ENCODE data around the gene LIN37. TPM values are rescaled to one million over a fixed set of nuclear protein-coding genes. Genes with fewer than 3 reads are reported as not detected.
A peak's percentile ranks its signal among the peaks of the same experiment; 100 is the strongest.

Gene LIN37
- total RNA-seq, 1 experiment from 2014 or later: 10.1 TPM

GRCh38 chr19:35719402-35720162 lies 28.8 kb upstream of the LIN37 start:
- no peaks in the 10 kb centered on the region for H3K9me3 ChIP-seq (ENCODE audit: control insufficient read depth in 1 of 2, insufficient read depth in 1 of 2, low read depth in 1 of 2, low read length in 2 of 2)
- H3K4me2 ChIP-seq (ENCODE audit: low read length): peak overlapping the region; percentile 86
- TF ChIP-seq POLR2AphosphoS5 (IDR thresholded peaks at IDR 0.05; ENCODE audit: low read depth, low read length) (no peak), CBX3 (IDR thresholded peaks at IDR 0.05; ENCODE audit: low read depth) (no peak)
- H3K9ac ChIP-seq (ENCODE audit: low read length): no peak overlapping the region
- H2AFZ ChIP-seq (ENCODE audit: low read depth, low read length, poor library complexity, severe bottlenecking): no peak overlapping the region
- ChIA-PET POLR2A (interaction anchor here (1.7 kb wide), 1 partner anchor 29 kb away, joined by 3 read pairs; the partner anchor contains the start of gene LIN37), CTCF (interaction anchor here (1.3 kb wide), 1 partner anchor 211 kb away, joined by 4 read pairs; no protein-coding TSS in a partner anchor), RAD21 (ENCODE audit: low non-redundant PET in 1 of 2, low total read pairs in 2 of 2, uncharacterized antibody in 2 of 2, unreplicated experiment in 2 of 2) (no interaction called here)
- BruUV-seq (replicated peaks): no TSS peak
- H3K79me2 ChIP-seq (ENCODE audit: insufficient read depth, low read length): peaks cover 40% of the 10 kb centered on the region
- intact Hi-C loops (cut with micrococcal nuclease): loop anchor here (10.0 kb wide), 1 partner anchor 365 kb away; the partner anchor contains the start of gene FFAR3
- H3K27me3 ChIP-seq (ENCODE audit: insufficient read depth, low read length): no peaks in the 10 kb centered on the region
- H3K9me2 ChIP-seq (ENCODE audit: insufficient read depth): no peaks in the 10 kb centered on the region
- H3K27ac ChIP-seq (ENCODE audit: low read depth, low read length): peak overlapping the region; percentile 85; the same call in 1 of the 2 replicates
- no peaks in the 10 kb centered on the region for H4K20me1 ChIP-seq (ENCODE audit: insufficient read depth)
- DNase-seq (ENCODE audit: low read depth, low spot score) (no peak), ATAC-seq (no peak)
- H3K4me1 ChIP-seq (ENCODE audit: control insufficient read depth in 1 of 2, insufficient read depth in 2 of 2, low read length in 2 of 2): peaks cover 16 to 31% of the 10 kb centered on the region in 2 experiments
- peaks cover 31 to 35% of the 10 kb centered on the region in 2 experiments; a peak in 3 of 4 replicates for H3K36me3 ChIP-seq (ENCODE audit: control insufficient read depth in 1 of 2, insufficient read depth in 2 of 2, low read length in 2 of 2)
- peak overlapping the region; percentile 86 to 89 for H3K4me3 ChIP-seq (replicated peaks in 1 of 2; ENCODE audit: low read depth in 1 of 2, low read length in 2 of 2)

DNA sequence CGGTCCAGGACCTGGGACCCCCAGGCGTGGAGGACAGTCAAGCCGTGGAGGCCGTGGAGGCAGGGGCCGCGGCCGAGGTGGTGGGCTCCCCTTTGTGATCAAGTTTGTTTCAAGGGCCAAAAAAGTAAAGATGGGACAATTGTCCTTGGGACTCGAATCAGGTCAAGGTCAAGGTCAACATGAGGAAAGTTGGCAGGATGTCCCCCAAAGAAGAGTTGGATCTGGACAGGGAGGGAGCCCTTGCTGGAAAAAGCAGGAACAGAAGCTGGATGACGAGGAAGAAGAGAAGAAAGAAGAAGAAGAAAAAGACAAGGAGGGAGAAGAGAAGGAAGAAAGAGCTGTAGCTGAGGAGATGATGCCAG lies 28.2 kb upstream of the LIN37 start:
- Histone ChIP-seq H3K9me2 (ENCODE audit: insufficient read depth) (no peaks in the 10 kb centered on the region), H2AFZ (ENCODE audit: low read depth, low read length, poor library complexity, severe bottlenecking) (no peak overlapping the region), H3K4me3 (replicated peaks in 1 of 2; ENCODE audit: low read depth in 1 of 2, low read length in 2 of 2) (no peak overlapping the region), H3K9ac (ENCODE audit: low read length) (no peak overlapping the region), H3K36me3 (ENCODE audit: control insufficient read depth in 1 of 2, insufficient read depth in 2 of 2, low read length in 2 of 2) (peaks cover 37 to 39% of the 10 kb centered on the region in 2 experiments; a peak in 3 of 4 replicates), H3K27me3 (ENCODE audit: insufficient read depth, low read length) (no peaks in the 10 kb centered on the region), H3K79me2 (ENCODE audit: insufficient read depth, low read length) (peaks cover 40% of the 10 kb centered on the region), H3K27ac (ENCODE audit: low read depth, low read length) (no peak overlapping the region), H3K4me1 (ENCODE audit: control insufficient read depth in 1 of 2, insufficient read depth in 2 of 2, low read length in 2 of 2) (peaks cover 16 to 28% of the 10 kb centered on the region in 2 experiments), H3K9me3 (ENCODE audit: control insufficient read depth in 1 of 2, insufficient read depth in 1 of 2, low read depth in 1 of 2, low read length in 2 of 2) (no peaks in the 10 kb centered on the region), H4K20me1 (ENCODE audit: insufficient read depth) (no peaks in the 10 kb centered on the region), H3K4me2 (ENCODE audit: low read length) (no peak overlapping the region)
- BruUV-seq (replicated peaks): no TSS peak
- ChIA-PET RAD21 (ENCODE audit: low non-redundant PET in 1 of 2, low total read pairs in 2 of 2, uncharacterized antibody in 2 of 2, unreplicated experiment in 2 of 2) (no interaction called here), CTCF (no interaction called here), POLR2A (interaction anchor here (1.7 kb wide), 1 partner anchor 28 kb away, joined by 3 read pairs; the partner anchor contains the start of gene LIN37)
- intact Hi-C loops (cut with micrococcal nuclease): no loop called here
- no peak for DNase-seq (ENCODE audit: low read depth, low spot score)
- ATAC-seq: no peak
- TF ChIP-seq ZBTB33 (IDR thresholded peaks at IDR 0.05; ENCODE audit: extremely low read depth, insufficient replicate concordance, low read length) (no peak), SIN3A (IDR thresholded peaks at IDR 0.05; ENCODE audit: low read depth) (no peak), RAD21 (IDR thresholded peaks at IDR 0.05; ENCODE audit: low read depth) (no peak), SRF (IDR thresholded peaks at IDR 0.05; ENCODE audit: low read depth) (no peak), CBX3 (IDR thresholded peaks at IDR 0.05; ENCODE audit: low read depth) (no peak), POLR2AphosphoS5 (IDR thresholded peaks at IDR 0.05; ENCODE audit: low read depth, low read length) (no peak), CTCF (IDR thresholded peaks at IDR 0.05 in 2 of 3, conservative IDR thresholded peaks at IDR 0.05 in 1 of 3; ENCODE audit: borderline replicate concordance in 1 of 3, insufficient read depth in 1 of 3, low read depth in 2 of 3, low read length in 2 of 3) (no peak), ZNF274 (IDR thresholded peaks at IDR 0.05; ENCODE audit: low read depth, low read length) (no peak), SP1 (IDR thresholded peaks at IDR 0.05; ENCODE audit: low read depth) (no peak)
- TF ChIP-seq, protein P1, sequence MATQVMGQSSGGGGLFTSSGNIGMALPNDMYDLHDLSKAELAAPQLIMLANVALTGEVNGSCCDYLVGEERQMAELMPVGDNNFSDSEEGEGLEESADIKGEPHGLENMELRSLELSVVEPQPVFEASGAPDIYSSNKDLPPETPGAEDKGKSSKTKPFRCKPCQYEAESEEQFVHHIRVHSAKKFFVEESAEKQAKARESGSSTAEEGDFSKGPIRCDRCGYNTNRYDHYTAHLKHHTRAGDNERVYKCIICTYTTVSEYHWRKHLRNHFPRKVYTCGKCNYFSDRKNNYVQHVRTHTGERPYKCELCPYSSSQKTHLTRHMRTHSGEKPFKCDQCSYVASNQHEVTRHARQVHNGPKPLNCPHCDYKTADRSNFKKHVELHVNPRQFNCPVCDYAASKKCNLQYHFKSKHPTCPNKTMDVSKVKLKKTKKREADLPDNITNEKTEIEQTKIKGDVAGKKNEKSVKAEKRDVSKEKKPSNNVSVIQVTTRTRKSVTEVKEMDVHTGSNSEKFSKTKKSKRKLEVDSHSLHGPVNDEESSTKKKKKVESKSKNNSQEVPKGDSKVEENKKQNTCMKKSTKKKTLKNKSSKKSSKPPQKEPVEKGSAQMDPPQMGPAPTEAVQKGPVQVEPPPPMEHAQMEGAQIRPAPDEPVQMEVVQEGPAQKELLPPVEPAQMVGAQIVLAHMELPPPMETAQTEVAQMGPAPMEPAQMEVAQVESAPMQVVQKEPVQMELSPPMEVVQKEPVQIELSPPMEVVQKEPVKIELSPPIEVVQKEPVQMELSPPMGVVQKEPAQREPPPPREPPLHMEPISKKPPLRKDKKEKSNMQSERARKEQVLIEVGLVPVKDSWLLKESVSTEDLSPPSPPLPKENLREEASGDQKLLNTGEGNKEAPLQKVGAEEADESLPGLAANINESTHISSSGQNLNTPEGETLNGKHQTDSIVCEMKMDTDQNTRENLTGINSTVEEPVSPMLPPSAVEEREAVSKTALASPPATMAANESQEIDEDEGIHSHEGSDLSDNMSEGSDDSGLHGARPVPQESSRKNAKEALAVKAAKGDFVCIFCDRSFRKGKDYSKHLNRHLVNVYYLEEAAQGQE (IDR thresholded peaks at IDR 0.05; ENCODE audit: low read depth): no peak

Data from HCT116 (cell line).